Vagina (tissue), 2 donors: Measurements from ENCODE around the gene ITPR1. TPM values are rescaled to one million over a fixed set of nuclear protein-coding genes. Genes with fewer than 3 reads are reported as not detected.

Source experiments
- DNase-seq, 2 donors: peaks; one replicate each; pipeline ENCODE4 v3.0.0-alpha.2; 2017; ENCODE audit errors: extremely low spot score in 2 of 2
- H3K27ac ChIP-seq: fragments of 200-600 bp; sonication (generic); one replicate; pipeline ENCODE4 v1.5.1; 2019
- H3K27me3 ChIP-seq: fragments of 200-600 bp; sonication (generic); one replicate; pipeline ENCODE4 v1.5.1; 2019
- H3K36me3 ChIP-seq, 2 donors: fragments of 200-600 bp; sonication (generic); one replicate each; pipeline ENCODE4 v1.5.1; 2017 to 2019
- H3K4me1 ChIP-seq: fragments of 200-600 bp; sonication (generic); one replicate; pipeline ENCODE4 v1.5.1; 2019
- H3K4me3 ChIP-seq, 2 donors: fragments of 200-600 bp; sonication (generic); 1 replicate in 1 of 2; 2 replicates in 1 of 2; pipeline ENCODE4 v1.5.1; 2016 to 2019
- H3K9me3 ChIP-seq: fragments of 200-600 bp; sonication (generic); one replicate; pipeline ENCODE4 v1.5.1; 2019
- POLR2A ChIP-seq, 2 donors: fragments of 450-650 bp; IDR thresholded peaks; one replicate each; pipeline ENCODE4 v1.6.1; 2017; ENCODE audit warnings: antibody characterized with exemption in 2 of 2, mild to moderate bottlenecking in 2 of 2, moderate library complexity in 2 of 2
- POLR2AphosphoS5 ChIP-seq, 2 donors: sonication (generic); formaldehyde crosslinking; IDR thresholded peaks; one replicate each; pipeline ENCODE4 v1.9.0; 2017; ENCODE audit warnings: antibody characterized with exemption in 2 of 2, mild to moderate bottlenecking in 2 of 2, low read depth in 1 of 2; ENCODE audit not compliant: insufficient read depth in 1 of 2
- intact Hi-C: fragments of 100-400 bp; cut with DNase I; formaldehyde crosslinking; loops from one replicate; pipeline ENCODE4 v1.15.1; 2023
- total RNA-seq: library from RNA; depleted of rRNA; stranded (reverse); fragments of >200 nt; gene quantifications from one replicate; pipeline ENCODE4 v1.2.3, GENCODE V29; 2016
- TF ChIP-seq, protein P1 (sequence below), 3 experiments: fragments of 450-650 bp in 2 of 3; fragments of 200-600 bp in 1 of 3; sonication (generic) in 1 of 3; IDR thresholded peaks; one replicate each; pipeline ENCODE4 v1.5.1; 2017 to 2019; ENCODE audit warnings: antibody characterized with exemption in 3 of 3, mild to moderate bottlenecking in 2 of 3, moderate library complexity in 2 of 3

ITPR1 gene
- total RNA-seq, 1 donor from 2014 or later = 108 TPM

DNA sequence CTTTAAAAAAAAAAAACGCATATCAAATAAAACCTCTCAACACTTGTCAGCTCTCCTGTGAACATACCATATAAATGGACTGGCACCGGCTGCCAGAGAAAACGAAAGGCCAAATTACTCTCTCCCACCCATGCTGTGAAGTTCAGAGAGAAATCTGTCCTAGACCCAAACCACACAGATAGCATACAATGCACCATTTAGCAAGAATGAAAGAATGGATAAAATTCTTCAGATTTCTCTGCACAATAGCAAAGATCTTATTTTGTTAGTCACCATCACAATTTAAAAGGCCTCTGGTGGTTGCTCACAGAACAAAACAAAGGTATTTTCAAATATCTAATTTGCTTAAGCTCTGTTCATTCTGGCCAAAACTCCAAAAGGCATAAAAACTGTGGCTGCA lies 392.2 kb downstream of the ITPR1 start:
- H3K9me3 ChIP-seq = no peaks in the 10 kb centered on the region
- TF ChIP-seq, protein P1, sequence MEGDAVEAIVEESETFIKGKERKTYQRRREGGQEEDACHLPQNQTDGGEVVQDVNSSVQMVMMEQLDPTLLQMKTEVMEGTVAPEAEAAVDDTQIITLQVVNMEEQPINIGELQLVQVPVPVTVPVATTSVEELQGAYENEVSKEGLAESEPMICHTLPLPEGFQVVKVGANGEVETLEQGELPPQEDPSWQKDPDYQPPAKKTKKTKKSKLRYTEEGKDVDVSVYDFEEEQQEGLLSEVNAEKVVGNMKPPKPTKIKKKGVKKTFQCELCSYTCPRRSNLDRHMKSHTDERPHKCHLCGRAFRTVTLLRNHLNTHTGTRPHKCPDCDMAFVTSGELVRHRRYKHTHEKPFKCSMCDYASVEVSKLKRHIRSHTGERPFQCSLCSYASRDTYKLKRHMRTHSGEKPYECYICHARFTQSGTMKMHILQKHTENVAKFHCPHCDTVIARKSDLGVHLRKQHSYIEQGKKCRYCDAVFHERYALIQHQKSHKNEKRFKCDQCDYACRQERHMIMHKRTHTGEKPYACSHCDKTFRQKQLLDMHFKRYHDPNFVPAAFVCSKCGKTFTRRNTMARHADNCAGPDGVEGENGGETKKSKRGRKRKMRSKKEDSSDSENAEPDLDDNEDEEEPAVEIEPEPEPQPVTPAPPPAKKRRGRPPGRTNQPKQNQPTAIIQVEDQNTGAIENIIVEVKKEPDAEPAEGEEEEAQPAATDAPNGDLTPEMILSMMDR (IDR thresholded peaks at IDR 0.05) = no peak
- TF ChIP-seq POLR2AphosphoS5 (IDR thresholded peaks at IDR 0.05; ENCODE audit: insufficient read depth in 1 of 2, low read depth in 1 of 2) (no peak), POLR2A (IDR thresholded peaks at IDR 0.05) (no peak)
- H3K4me1 ChIP-seq = no peaks in the 10 kb centered on the region
- H3K27me3 ChIP-seq = no peaks in the 10 kb centered on the region
- no peak for DNase-seq
- H3K27ac ChIP-seq = no peak overlapping the region
- intact Hi-C loops = no loop called here
- H3K4me3 ChIP-seq = no peak overlapping the region
- no peaks in the 10 kb centered on the region for H3K36me3 ChIP-seq

DNA sequence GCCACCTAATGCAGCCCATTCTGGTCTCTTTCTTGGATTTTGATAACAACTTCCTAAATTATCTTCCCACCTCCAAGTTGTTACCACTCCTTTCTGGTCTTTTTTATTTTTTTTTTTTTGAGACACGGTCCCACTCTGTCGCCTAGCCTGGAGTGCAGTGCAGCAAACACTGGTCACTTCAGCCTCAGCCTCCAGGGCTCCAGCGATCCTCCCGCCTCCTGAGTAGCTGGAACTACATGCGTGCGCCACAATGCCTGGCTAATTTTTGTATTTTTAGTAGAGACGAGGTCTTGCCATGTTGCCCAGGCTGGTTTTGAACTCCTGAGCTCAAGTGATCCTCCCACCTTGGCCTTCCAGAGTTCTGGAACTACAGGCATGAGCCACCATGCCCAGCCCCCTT lies 393.3 kb downstream of the ITPR1 start:
- H3K4me1 ChIP-seq = no peaks in the 10 kb centered on the region
- no peak for DNase-seq
- H3K9me3 ChIP-seq = no peaks in the 10 kb centered on the region
- no peaks in the 10 kb centered on the region for H3K27me3 ChIP-seq
- no peak overlapping the region for H3K27ac ChIP-seq
- intact Hi-C loops = no loop called here
- no peak for TF ChIP-seq POLR2A (IDR thresholded peaks at IDR 0.05)
- TF ChIP-seq, protein P1 (IDR thresholded peaks at IDR 0.05) = no peak
- no peak for TF ChIP-seq POLR2AphosphoS5 (IDR thresholded peaks at IDR 0.05; ENCODE audit: insufficient read depth in 1 of 2, low read depth in 1 of 2)
- H3K36me3 ChIP-seq = no peaks in the 10 kb centered on the region
- no peak overlapping the region for H3K4me3 ChIP-seq

DNA sequence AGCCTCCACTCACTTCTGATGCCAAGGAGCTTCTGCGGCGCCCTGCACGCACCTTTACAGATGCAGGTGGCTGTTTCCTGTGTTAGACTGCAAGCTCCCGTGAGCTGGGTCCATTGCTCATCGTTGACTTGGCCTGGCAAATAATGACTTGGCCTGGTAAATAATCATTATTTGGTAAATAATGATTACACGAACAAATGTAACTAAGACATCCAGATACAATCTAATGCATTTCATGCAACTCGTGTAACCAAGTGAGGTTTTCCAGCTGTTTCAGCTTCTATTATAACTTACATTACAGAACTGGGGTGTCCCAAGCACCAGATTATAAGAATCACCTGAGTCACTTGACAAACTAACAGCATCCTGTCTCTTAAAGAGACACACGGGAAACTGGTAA lies 394.0 kb downstream of the ITPR1 start:
- intact Hi-C loops = no loop called here
- H3K27ac ChIP-seq = no peak overlapping the region
- no peaks in the 10 kb centered on the region for H3K9me3 ChIP-seq
- DNase-seq = no peak
- H3K36me3 ChIP-seq = no peaks in the 10 kb centered on the region
- H3K4me1 ChIP-seq = no peaks in the 10 kb centered on the region
- TF ChIP-seq, protein P1 (IDR thresholded peaks at IDR 0.05) = no peak
- TF ChIP-seq POLR2A (IDR thresholded peaks at IDR 0.05) (no peak), POLR2AphosphoS5 (IDR thresholded peaks at IDR 0.05; ENCODE audit: insufficient read depth in 1 of 2, low read depth in 1 of 2) (no peak)
- no peak overlapping the region for H3K4me3 ChIP-seq
- H3K27me3 ChIP-seq = no peaks in the 10 kb centered on the region

DNA sequence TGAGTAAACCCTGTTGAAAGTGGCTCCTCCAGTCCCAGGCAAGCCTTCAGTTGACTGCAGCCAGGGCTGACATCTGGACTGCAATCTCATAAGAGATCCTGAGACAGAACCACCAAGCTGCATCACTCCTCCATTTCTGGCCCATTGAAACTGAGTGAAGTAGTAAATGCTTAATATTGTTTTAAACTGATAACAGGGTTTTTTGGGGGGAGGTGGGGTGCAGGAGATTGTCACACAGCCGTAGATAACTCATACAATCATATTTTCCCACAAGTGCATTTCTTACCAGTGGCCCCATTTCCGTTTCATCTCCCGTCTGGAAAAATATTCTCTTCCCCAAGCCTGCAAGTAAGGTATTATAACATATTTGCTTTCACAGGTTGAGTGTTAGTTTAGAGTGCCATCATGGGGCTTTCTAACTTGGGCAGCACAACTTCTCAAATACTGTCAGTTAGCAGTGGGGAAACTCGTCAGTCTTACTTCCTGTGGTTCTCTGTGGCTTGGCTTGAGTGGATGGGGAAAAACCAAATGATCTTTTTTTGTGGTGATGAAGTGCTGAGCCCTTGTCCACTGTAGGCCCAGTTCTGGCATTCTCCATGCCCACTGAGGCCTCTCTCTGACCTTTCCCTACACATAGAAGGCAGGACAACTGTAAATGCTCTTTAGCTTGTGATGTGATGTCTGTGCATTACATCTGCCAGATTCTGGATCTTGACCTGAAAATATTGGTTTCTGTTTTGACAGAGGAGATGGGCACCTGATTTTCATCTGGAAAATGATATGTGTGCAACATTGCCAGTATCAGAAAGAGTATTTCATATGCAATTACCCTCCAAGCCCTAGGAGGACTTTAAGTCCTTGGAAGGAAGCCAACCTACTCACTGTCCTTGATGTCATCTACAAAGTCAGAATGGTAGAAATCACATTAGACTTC lies 396.0 kb downstream of the ITPR1 start:
- Histone ChIP-seq H3K9me3 (no peaks in the 10 kb centered on the region), H3K4me1 (no peaks in the 10 kb centered on the region), H3K36me3 (no peaks in the 10 kb centered on the region), H3K4me3 (no peak overlapping the region), H3K27ac (no peak overlapping the region), H3K27me3 (no peaks in the 10 kb centered on the region)
- TF ChIP-seq, protein P1 (IDR thresholded peaks at IDR 0.05) = no peak
- no peak for DNase-seq
- intact Hi-C loops = no loop called here

DNA sequence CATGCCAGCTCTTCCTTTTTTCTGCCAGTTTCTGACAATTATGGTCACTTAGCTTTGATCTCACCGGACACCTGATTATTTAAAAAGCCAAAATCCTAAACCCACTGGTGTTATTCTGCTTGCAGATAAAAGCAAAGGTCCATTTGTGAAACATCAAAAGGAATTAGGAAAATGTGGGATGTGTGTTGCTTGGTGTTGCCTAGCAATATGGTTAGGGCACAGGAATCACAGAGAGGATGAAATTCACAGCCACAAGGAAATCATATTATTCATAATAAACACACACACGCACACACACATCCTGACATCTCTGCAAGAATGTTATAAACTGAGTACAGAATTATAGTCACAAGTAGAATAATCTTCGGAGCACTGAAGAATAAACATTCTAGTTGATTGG lies 396.7 kb downstream of the ITPR1 start:
- H3K4me1 ChIP-seq = no peaks in the 10 kb centered on the region
- H3K9me3 ChIP-seq = no peaks in the 10 kb centered on the region
- intact Hi-C loops = no loop called here
- no peak for DNase-seq
- no peaks in the 10 kb centered on the region for H3K27me3 ChIP-seq
- H3K4me3 ChIP-seq = no peak overlapping the region
- TF ChIP-seq, protein P1 (IDR thresholded peaks at IDR 0.05) = no peak
- TF ChIP-seq POLR2A (IDR thresholded peaks at IDR 0.05) (no peak), POLR2AphosphoS5 (IDR thresholded peaks at IDR 0.05; ENCODE audit: insufficient read depth in 1 of 2, low read depth in 1 of 2) (no peak)
- no peaks in the 10 kb centered on the region for H3K36me3 ChIP-seq
- H3K27ac ChIP-seq = no peak overlapping the region
